ENCODE results near the gene SLC34A2.

The SLC34A2 gene

DNA sequence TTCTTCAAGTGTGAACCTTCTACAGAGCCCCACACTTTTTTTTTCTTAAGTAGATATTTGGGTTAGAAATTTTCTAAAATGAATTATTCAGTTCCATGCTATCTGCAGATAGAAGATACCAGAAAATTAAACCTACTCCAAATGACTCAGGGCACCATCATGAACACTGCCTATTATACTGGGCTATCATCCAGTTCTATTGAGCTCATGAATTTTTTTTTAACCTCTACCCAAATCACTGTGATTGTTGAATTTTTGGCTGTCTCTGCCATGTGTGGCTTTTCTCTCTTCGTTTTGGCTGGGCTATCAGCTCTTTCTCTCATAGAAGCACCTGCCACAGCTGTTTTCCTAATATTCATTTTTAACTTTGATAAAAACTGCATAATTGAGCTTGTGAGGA lies 31.0 kb upstream of the SLC34A2 start:
- TF ChIP-seq, protein P1, sequence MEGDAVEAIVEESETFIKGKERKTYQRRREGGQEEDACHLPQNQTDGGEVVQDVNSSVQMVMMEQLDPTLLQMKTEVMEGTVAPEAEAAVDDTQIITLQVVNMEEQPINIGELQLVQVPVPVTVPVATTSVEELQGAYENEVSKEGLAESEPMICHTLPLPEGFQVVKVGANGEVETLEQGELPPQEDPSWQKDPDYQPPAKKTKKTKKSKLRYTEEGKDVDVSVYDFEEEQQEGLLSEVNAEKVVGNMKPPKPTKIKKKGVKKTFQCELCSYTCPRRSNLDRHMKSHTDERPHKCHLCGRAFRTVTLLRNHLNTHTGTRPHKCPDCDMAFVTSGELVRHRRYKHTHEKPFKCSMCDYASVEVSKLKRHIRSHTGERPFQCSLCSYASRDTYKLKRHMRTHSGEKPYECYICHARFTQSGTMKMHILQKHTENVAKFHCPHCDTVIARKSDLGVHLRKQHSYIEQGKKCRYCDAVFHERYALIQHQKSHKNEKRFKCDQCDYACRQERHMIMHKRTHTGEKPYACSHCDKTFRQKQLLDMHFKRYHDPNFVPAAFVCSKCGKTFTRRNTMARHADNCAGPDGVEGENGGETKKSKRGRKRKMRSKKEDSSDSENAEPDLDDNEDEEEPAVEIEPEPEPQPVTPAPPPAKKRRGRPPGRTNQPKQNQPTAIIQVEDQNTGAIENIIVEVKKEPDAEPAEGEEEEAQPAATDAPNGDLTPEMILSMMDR (IDR thresholded peaks at IDR 0.05; ENCODE audit: control insufficient read depth, insufficient read depth, low read depth, low read length, missing control alignments) = no peak
- H3K4me3 ChIP-seq (ENCODE audit: control insufficient read depth, low read depth, low read length) = no peak overlapping the region
- no peak for DNase-seq (ENCODE audit: low read depth)

DNA sequence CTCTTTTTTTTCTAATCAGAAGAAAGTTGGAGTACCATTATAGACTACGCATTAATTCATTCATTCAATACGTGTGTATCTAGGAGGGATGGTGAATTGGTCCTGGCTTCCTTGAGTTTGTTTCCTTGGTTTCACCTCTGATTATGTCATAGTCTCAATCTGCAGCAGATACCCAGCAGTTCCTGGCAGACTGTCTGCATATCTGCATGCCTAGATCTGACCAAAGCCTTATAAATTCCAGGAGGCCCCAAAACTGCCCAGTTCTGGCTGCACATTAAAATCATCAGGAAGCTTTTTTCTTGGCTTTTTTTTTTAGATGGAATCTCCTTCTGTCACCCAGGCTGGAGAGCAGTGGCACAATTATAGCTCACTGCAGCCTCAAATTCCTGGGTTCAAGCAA lies 27.2 kb upstream of the SLC34A2 start:
- no peak overlapping the region for H3K4me3 ChIP-seq (ENCODE audit: control insufficient read depth, low read depth, low read length)
- DNase-seq (ENCODE audit: low read depth) = no peak
- TF ChIP-seq, protein P1 (IDR thresholded peaks at IDR 0.05; ENCODE audit: control insufficient read depth, insufficient read depth, low read depth, low read length, missing control alignments) = no peak

DNA sequence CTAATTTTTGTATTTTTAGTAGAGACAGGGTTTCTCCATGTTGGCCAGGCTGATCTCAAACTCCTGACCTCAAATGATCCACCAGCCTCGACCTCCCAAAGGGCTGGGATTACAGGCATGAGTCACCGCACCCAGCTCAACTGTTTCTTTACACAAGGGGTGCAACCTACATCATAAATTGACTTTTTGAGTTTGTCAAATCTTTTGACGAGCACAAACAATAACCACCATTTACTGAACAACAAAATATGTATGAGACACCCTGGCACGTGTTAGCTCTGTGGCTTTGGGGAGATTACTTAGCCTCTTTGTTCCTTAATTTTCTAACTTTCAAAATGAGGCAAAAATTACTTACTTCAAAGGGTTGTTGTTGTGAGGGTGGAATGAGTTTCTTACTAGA lies 23.5 kb upstream of the SLC34A2 start:
- TF ChIP-seq, protein P1 (IDR thresholded peaks at IDR 0.05; ENCODE audit: control insufficient read depth, insufficient read depth, low read depth, low read length, missing control alignments) = no peak
- no peak for DNase-seq (ENCODE audit: low read depth)
- no peak overlapping the region for H3K4me3 ChIP-seq (ENCODE audit: control insufficient read depth, low read depth, low read length)

DNA sequence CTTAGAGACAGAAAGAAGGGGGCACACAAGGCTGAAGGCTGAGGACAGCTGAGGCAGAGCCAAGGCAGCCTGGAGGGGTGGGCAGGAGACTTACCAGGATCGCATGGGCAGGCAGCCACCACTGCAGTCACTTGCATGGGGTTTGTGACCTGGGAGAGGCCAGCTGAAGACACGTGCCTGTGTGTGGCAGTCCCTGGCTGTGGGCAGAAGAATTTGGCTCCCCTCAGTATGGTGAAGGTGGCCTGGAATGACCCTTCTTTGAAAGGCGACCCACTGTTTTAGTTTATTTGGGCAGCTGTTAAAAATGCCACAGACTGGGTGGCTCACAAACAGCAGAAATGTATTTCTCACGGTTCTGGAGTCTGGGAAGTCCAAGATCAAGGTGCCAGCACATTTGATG lies 22.1 kb upstream of the SLC34A2 start:
- TF ChIP-seq, protein P1 (IDR thresholded peaks at IDR 0.05; ENCODE audit: control insufficient read depth, insufficient read depth, low read depth, low read length, missing control alignments) = no peak
- no peak for DNase-seq (ENCODE audit: low read depth)
- H3K4me3 ChIP-seq (ENCODE audit: control insufficient read depth, low read depth, low read length) = no peak overlapping the region

DNA sequence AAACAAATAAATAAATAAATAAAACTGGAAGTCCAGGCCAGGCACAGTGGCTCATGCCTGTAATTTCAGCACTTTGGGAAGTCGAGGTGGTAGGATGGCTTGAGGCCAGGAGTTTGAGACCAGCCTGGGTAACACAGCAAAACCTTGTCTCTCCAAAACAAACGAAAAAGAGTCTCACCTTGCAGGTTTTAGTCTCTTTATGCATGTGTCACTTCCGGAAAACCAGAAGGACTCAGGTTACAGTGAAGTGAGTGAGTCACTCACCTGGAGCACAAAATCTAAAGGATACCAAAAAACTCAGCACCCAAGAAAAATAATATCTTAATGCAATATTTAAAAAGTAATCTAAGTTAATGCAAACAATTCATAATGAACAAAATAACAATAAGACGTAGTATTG lies 20.1 kb upstream of the SLC34A2 start:
- TF ChIP-seq, protein P1 (IDR thresholded peaks at IDR 0.05; ENCODE audit: control insufficient read depth, insufficient read depth, low read depth, low read length, missing control alignments) = no peak
- no peak overlapping the region for H3K4me3 ChIP-seq (ENCODE audit: control insufficient read depth, low read depth, low read length)
- DNase-seq (ENCODE audit: low read depth) = no peak

DNA sequence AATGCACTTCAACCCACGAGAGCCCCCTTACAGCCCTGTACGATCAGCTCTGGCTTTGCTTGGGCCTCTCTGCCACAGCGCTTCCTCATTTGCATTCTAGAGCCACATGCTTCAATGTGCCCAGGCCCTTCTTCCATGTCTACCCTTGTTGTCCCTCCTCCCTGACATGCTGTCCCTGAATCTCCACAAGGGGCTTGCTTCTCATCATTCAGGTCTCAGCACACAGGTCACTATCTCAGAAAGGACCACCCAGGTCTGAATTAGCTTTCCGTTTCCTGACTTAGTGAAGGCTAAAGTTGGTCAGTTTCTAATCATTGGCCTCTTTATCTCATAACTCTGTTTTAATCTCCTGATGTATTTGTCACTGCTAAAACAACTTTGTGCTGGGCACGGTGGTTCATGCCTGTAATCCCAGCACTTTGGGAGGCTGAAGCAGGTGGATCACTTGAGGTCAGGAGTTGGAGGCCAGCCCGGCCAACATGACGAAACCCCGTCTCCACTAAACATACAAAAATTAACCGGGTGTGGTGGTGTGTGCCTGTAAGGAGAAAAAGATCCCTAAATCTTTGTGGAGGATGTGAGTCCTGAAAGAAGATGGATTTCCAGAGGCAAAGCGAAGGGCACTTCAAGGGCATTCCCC lies 17.9 kb upstream of the SLC34A2 start:
- TF ChIP-seq, protein P1 (IDR thresholded peaks at IDR 0.05; ENCODE audit: control insufficient read depth, insufficient read depth, low read depth, low read length, missing control alignments) = no peak
- DNase-seq (ENCODE audit: low read depth) = no peak
- no peak overlapping the region for H3K4me3 ChIP-seq (ENCODE audit: control insufficient read depth, low read depth, low read length)

DNA sequence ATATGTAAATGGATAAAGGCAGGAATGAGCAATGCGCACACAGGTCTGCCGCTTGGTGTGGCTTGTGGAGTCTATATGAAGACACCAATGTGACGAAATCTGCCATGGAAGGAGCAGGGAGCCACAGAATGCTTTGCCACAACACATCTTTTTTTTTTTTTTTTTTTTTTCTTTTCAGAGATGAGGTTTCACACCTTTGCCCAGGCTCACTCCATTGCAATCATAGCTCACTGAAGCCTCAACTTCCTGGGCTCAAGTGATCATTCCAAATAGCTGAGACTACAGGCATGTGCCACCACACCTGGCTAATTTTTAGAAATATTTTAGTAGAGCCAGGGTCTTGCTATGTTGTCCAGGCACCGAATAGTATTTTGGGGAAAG lies 17.4 kb upstream of the SLC34A2 start:
- no peak for DNase-seq (ENCODE audit: low read depth)
- no peak overlapping the region for H3K4me3 ChIP-seq (ENCODE audit: control insufficient read depth, low read depth, low read length)
- TF ChIP-seq, protein P1 (IDR thresholded peaks at IDR 0.05; ENCODE audit: control insufficient read depth, insufficient read depth, low read depth, low read length, missing control alignments) = no peak

All from AG09309 (cell line).